Peyer's patch (tissue), 4 donors: ENCODE results near the gene CDKN2A. TPM values are rescaled to one million over a fixed set of nuclear protein-coding genes. Genes with fewer than 3 reads are reported as not detected.

Source experiments
- DNase-seq, 3 donors: peaks; one replicate each; pipeline ENCODE4 v3.0.0-alpha.2; 2017 to 2019
- H3K27ac ChIP-seq, 4 donors: fragments of 200-600 bp; sonication (generic); one replicate each; pipeline ENCODE4 v1.5.1; 2016 to 2019
- H3K27me3 ChIP-seq, 2 donors: fragments of 200-600 bp; sonication (generic); one replicate each; pipeline ENCODE4 v1.5.1; 2019
- H3K36me3 ChIP-seq, 3 donors: fragments of 200-600 bp; sonication (generic); one replicate each; pipeline ENCODE4 v1.5.1; 2016 to 2019
- H3K4me1 ChIP-seq, 4 donors: fragments of 200-600 bp; sonication (generic); one replicate each; pipeline ENCODE4 v1.5.1; 2016 to 2019
- H3K4me3 ChIP-seq, 4 donors: fragments of 200-600 bp; sonication (generic); 1 replicate in 3 of 4; 2 replicates in 1 of 4; pipeline ENCODE4 v1.5.1; 2016 to 2019; ENCODE audit warnings: mild to moderate bottlenecking in 1 of 4
- H3K9me3 ChIP-seq, 4 donors: fragments of 200-600 bp; sonication (generic); one replicate each; pipeline ENCODE4 v1.5.1; 2016 to 2019; ENCODE audit warnings: mild to moderate bottlenecking in 1 of 4
- POLR2A ChIP-seq, 2 donors: fragments of 450-650 bp; IDR thresholded peaks; one replicate each; pipeline ENCODE4 v1.5.1; 2017; ENCODE audit warnings: antibody characterized with exemption in 2 of 2, mild to moderate bottlenecking in 2 of 2, moderate library complexity in 2 of 2
- total RNA-seq, 4 donors: library from RNA; depleted of rRNA; stranded (reverse); fragments of >200 nt; gene quantifications; one replicate each; pipeline ENCODE4 v1.1.0, GENCODE V29; 2016
- TF ChIP-seq, protein P1 (sequence below), 6 experiments: fragments of 450-650 bp in 4 of 6; fragments of 200-600 bp in 2 of 6; sonication (generic) in 1 of 6; IDR thresholded peaks; one replicate each; pipeline ENCODE4 v1.5.1; 2017 to 2019; ENCODE audit warnings: antibody characterized with exemption in 6 of 6, mild to moderate bottlenecking in 3 of 6, moderate library complexity in 1 of 6

The CDKN2A gene
- total RNA-seq, 4 donors from 2014 or later = 12.9 to 37.1 (median 20.8) TPM; not detected in 1

DNA sequence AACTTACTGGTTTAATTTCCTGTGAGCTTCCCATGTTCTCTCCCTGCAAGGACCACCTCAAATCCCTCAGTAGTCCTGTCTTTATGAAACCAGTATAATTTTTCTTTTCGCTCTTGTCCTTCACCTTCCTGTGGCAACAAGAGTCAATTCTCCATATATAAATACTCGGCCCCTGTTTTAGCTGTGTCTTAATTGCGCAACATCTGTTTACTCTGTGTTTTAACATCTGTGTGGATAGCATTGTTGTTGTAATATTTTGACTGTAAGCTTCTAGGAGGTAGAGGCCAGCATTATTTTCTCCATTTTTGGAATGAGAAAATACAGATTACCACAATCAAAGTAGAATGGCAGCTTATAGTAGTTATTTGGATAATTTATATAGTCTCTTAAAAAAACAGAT lies 45.1 kb upstream of the CDKN2A start:
- H3K4me3 ChIP-seq = no peak overlapping the region
- H3K36me3 ChIP-seq = no peaks in the 10 kb centered on the region
- TF ChIP-seq, protein P1, sequence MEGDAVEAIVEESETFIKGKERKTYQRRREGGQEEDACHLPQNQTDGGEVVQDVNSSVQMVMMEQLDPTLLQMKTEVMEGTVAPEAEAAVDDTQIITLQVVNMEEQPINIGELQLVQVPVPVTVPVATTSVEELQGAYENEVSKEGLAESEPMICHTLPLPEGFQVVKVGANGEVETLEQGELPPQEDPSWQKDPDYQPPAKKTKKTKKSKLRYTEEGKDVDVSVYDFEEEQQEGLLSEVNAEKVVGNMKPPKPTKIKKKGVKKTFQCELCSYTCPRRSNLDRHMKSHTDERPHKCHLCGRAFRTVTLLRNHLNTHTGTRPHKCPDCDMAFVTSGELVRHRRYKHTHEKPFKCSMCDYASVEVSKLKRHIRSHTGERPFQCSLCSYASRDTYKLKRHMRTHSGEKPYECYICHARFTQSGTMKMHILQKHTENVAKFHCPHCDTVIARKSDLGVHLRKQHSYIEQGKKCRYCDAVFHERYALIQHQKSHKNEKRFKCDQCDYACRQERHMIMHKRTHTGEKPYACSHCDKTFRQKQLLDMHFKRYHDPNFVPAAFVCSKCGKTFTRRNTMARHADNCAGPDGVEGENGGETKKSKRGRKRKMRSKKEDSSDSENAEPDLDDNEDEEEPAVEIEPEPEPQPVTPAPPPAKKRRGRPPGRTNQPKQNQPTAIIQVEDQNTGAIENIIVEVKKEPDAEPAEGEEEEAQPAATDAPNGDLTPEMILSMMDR (IDR thresholded peaks at IDR 0.05) = no peak
- TF ChIP-seq POLR2A (IDR thresholded peaks at IDR 0.05) = no peak
- no peaks in the 10 kb centered on the region for H3K27me3 ChIP-seq
- peak overlapping the region in 2 of 4 donors; percentile 76 to 79 for H3K27ac ChIP-seq
- H3K9me3 ChIP-seq = no peaks in the 10 kb centered on the region
- no peak for DNase-seq
- H3K4me1 ChIP-seq = peaks cover 0 to 27% (median 1%) of the 10 kb centered on the region in 4 donors

DNA sequence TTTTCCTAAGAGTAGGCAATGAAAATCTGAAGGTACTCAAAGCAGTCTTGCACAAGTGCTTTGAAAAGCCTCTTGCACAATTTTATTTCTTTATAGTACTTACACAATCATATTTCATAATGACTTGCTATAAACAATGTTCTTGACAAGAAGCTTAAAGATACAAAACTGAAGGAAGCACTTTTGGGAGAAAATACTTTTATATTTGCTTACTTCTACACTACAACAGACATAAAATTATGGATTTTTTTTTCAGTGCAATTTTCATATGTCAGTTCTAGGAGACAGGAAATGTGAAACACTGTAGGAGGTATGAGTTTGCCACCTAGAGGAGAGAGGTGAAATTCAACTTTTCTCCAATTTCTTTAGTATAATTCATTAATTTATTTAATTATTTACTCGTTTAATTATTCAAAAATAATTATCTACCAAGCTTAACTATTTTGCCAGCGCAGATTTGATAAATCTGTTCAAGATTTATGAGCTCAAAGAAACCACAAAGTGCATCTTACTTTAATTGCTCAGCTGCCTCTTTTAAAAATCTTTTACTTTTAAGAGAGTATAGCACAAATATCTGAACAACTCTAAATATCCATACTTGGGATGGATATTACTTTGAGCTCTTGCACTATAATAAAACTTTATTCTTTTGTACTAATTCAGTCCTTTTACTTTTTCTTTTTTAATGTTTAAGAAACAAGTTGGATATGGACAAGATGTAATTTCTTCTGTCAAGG lies 43.9 kb upstream of the CDKN2A start:
- Histone ChIP-seq H3K4me1 (peaks cover 0 to 27% (median 1%) of the 10 kb centered on the region in 4 donors), H3K36me3 (no peaks in the 10 kb centered on the region), H3K27ac (peak overlapping the region in 2 of 4 donors; percentile 40 to 43), H3K4me3 (no peak overlapping the region), H3K27me3 (no peaks in the 10 kb centered on the region), H3K9me3 (no peaks in the 10 kb centered on the region)
- TF ChIP-seq POLR2A (IDR thresholded peaks at IDR 0.05) = no peak
- TF ChIP-seq, protein P1 (IDR thresholded peaks at IDR 0.05) = peak in 5 of 6 experiments; percentile 29 to 60 (median 56)
- no peak for DNase-seq

DNA sequence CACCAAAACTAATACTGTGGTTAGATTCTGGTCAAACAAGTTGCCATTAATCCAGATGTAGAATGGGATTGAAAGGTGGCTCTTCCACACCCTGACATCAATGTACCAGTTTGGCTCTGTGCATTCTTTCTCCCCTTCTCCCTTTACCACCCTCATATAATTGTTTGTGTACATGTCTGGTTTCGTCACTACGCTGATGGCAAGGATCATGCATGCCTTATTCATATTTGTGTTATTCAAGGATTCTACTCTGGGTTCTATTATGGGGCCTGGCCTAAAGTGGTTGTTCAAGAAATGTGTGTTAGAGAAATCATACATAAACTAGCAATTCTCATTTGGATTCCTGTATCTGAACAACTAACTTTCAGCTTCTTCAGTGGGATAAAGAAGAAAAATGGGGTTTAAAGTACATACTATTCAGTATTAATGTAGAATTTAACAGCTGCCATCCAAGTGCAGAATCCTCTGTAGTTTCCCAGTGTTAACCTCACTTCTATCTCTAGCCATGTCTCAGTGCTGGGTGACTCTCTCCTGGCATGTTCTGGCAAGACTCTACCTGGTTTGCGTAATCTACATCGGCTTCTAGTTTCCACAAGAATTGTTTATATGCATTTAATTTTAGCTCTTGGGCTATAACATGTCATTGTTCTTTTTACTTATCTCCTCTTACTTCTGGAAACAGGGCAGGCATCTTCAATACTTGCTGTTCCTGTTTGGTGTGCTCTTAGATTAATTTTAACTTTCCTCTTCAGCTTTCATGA lies 42.9 kb upstream of the CDKN2A start:
- Histone ChIP-seq H3K4me3 (no peak overlapping the region), H3K9me3 (no peaks in the 10 kb centered on the region), H3K4me1 (peaks cover 0 to 27% (median 1%) of the 10 kb centered on the region in 4 donors), H3K27ac (peak overlapping the region in 2 of 4 donors; percentile 40 to 43), H3K36me3 (no peaks in the 10 kb centered on the region), H3K27me3 (no peaks in the 10 kb centered on the region)
- no peak for TF ChIP-seq POLR2A (IDR thresholded peaks at IDR 0.05)
- TF ChIP-seq, protein P1 (IDR thresholded peaks at IDR 0.05) = no peak
- DNase-seq = no peak

DNA sequence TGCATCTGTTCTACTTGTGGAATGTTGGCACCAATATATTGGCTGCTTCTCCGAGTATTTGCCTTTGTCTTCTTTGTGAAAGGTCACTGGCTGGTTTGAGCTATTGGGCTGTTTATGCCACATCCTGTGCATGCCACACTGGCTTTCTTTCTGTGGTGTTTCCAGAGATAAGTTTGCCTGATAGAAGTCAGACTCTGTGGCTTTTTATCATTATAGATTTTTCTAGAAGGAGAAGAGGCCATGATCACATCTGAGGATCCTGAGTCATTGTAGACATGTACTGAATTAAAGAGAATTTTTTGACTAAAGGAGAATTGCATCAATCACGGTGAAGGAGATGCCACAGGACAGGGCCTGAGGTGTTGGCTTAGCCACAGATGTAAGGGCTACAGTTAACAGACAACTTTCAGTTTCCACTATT lies 41.4 kb upstream of the CDKN2A start:
- Histone ChIP-seq H3K36me3 (no peaks in the 10 kb centered on the region), H3K27ac (no peak overlapping the region), H3K4me1 (peaks cover 0 to 27% (median 1%) of the 10 kb centered on the region in 4 donors), H3K4me3 (no peak overlapping the region), H3K9me3 (no peaks in the 10 kb centered on the region), H3K27me3 (no peaks in the 10 kb centered on the region)
- no peak for DNase-seq
- TF ChIP-seq, protein P1 (IDR thresholded peaks at IDR 0.05) = no peak
- TF ChIP-seq POLR2A (IDR thresholded peaks at IDR 0.05) = no peak

DNA sequence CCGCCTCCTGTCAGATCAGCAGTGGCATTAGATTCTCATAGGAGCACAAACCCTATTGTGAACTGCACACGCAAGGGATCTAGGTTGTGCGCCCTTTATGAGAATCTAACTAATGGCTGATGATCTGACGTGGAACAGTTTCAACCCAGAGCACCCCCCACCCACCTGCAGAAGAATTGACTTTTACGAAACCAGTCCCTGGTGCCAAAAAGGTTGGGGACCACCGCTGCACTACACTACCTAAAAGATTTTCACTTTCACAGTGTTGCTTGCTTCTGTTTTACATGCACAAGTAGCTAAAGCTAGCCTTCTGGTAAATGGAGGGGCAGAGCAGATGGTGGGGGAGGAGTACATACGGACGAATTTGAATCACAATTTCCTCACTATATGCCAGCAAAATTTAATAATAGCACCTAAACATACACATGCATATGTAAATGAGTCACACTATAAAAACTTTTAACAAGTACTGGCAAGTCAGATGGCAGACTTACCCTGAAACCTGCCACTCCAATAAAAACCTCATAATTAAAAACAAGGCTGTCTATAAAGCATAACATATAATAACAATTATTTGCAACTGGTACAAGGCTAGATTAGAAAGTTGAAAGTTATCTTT lies 38.9 kb upstream of the CDKN2A start:
- Histone ChIP-seq H3K27ac (no peak overlapping the region), H3K27me3 (no peaks in the 10 kb centered on the region), H3K9me3 (no peaks in the 10 kb centered on the region), H3K36me3 (no peaks in the 10 kb centered on the region), H3K4me3 (no peak overlapping the region), H3K4me1 (peaks cover 0 to 16% (median 1%) of the 10 kb centered on the region in 4 donors)
- no peak for TF ChIP-seq POLR2A (IDR thresholded peaks at IDR 0.05)
- TF ChIP-seq, protein P1 (IDR thresholded peaks at IDR 0.05) = no peak
- no peak for DNase-seq
